ENCODE results near the gene ATP5F1D.
A peak's percentile ranks its signal among the peaks of the same experiment; 100 is the strongest.

The ATP5F1D gene

DNA sequence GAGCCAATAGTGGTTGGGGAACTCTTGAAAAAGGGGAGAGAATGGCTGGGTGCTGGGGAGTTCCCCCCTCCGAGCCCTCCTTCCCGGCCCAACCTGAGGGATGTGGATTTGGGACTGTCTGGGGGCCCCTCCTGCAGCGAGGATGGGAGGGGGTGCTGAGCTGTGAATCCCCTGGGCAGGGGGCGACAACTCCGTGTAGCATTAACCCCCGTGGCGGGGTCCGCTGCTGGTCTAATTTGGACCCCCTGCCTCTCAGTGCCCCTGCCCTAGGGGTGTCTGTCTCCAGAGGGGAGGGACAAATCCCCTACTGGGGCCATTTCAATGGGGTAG lies 16.6 kb downstream of the ATP5F1D start:
- DNase-seq (ENCODE audit: low read depth, low spot score): no peak

GRCh38 chr19:1258707-1259205 lies 17.2 kb downstream of the ATP5F1D start:
- no peak for DNase-seq (ENCODE audit: low read depth, low spot score)

GRCh38 chr19:1259206-1259875 lies 17.8 kb downstream of the ATP5F1D start:
- DNase-seq (ENCODE audit: low read depth, low spot score): no peak

GRCh38 chr19:1259876-1260748 lies 18.6 kb downstream of the ATP5F1D start:
- no peak for DNase-seq (ENCODE audit: low read depth, low spot score)

DNA sequence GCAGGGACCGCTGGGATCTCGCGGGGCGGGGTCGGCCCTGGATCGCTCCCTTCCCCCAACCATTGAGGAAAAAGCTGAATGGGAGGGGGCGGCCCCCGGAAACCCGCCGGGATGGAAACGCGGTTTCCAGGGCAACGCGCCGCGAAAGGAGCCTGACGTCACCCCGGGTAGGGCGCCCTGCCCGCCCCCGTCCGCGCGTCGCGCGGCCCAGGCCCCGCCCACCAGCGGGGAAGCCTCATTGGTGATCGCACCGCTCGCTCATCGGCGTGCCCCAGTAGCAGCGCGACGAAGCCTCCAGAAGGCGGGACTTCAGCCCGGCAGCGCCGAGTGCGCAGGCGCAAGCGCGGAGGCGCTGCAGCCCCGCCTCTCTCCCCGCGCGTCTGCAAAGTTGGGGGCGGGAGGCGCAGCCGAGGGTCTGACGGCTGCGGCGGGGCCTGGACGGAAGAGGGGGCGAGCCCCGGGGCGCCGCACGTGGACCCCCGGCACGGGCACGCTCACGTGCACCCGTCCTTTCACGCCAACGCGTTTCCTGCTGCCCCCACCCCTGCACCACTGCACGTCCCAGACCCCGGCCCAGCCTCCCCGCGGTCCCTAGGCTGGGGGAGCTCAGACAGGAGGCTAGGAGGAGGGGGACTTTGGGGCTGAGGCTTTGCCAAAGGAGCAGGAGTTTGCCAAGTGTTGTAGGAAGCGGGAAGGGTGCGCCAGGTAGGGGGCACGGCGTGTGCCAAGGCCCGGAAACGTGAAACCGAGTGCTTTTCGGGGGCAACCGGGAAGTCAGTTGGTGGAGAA lies 19.4 kb downstream of the ATP5F1D start:
- DNase-seq (ENCODE audit: low read depth, low spot score): peak; percentile 92

DNA sequence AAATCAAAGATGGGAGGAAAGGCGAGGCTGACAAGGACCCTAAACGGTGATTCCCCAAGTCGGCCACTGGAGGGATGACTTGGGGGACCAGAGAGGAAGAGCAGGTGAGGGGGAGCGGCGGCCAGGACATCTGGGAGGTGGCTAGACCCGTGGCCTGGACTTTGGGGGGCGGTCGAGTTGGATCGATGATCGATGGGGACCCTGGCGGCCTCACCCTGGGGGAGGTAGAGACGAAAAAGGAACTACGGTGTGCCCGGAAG lies 19.9 kb downstream of the ATP5F1D start:
- DNase-seq (ENCODE audit: low read depth, low spot score): no peak

GRCh38 chr19:1261798-1262622 lies 20.5 kb downstream of the ATP5F1D start:
- DNase-seq (ENCODE audit: low read depth, low spot score): no peak

DNA sequence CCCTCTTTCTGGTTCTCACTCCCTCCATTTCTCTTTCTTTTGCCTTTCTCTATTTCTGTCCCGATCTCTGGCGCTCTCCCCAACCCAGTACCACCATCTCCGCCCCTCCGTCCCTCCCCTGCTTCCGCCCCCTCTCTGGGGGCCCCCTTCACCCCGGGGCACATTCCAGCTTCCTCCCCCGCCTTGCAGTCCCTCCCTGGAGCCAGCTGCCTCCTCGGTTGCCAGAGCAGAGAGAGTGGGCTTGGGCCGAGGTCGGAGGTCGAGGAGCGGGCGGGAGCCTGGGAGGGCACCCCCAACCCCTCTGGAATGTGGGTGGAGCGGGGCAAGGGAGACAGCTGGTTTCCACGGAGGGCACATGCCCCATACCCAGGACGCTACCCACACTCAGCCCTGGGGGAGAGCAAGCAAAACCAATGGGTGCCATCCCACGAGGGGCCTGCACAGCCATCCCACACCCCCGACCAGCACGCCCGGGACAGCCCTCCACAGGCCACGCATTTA lies 21.1 kb downstream of the ATP5F1D start:
- no peak for DNase-seq (ENCODE audit: low read depth, low spot score)

DNA sequence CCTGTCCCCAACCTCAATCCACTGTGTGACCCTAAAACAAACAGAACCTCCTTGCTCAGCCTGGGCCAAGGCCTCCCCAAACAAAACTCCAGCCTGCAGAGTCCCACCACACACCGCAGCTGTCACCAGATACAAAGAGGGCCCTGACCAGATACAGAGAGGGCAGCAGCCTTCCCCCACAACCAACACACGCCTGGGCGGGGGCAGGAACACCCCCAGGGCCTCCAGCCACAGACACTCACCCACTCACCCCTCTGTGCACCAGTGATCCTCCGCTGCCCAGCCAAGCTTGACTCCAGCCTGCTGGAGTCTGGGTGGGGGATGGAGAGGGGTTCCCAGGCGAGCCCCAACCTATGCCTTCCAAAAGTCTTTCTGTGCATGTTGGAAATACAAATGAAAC lies 21.6 kb downstream of the ATP5F1D start:
- DNase-seq (ENCODE audit: low read depth, low spot score): no peak

DNA sequence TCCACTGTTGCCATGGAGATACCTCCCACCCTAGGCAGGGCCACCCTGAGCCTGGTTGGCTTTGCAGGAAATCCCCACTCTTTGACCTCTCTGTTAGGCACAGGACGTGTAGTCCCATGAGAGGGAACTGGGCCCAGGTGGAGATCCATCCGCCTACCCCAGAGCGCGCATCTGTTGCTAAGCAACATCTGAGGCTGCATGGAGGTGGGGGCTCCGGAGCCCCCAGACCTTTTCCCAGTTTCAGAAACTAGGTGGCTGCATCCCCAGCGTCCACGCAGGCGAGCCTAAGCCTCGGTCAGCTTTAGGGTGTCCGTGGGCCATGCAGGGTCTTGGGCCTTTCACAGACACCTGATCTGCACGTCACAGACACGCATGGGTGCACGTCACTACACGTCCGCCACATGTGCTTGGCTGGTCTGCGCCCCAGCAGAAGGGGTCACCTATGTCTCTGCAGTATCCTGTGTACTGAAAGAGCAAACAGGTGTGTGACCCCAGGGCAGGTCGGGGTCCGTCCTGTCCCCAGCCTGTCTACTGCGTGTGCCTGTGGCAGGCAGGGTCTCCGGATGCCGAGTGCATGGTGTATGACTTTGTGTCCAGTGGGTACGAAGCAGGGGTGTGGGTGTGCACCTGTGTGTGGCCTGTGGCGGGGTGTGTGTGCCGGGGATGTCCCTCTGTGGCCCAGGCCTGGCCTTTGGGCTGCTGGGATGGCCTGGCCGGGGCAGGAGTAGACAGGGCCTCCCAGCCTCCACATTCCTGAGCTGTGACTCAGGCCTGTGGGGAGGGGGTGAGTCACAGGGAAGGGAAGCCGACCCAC lies 23.5 kb downstream of the ATP5F1D start:
- no peak for DNase-seq (ENCODE audit: low read depth, low spot score)

DNA sequence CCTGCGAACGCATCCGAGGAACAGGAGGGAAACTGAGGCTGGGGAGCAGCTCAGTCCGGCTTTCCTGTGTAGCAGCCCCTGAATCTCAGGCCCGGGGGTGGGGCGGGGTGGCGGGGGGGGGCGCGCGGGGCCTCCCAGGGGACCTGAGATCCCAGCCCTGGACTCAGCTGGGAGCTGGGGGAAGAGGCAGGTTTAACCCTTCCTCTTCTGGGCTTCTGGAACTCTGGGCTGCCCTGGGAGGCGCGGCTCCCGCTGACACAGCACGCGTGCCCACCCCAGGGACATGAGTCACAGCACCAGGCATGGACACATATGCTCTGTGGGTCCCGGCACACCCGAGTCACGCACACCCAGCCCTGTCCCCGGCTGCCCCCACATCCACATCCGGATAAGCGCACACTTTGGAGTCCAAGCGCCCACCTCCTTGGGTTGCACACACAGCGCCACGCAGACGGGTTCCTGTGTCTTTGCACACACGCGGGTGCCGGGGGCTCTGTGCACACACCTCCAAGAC lies 24.1 kb downstream of the ATP5F1D start:
- DNase-seq (ENCODE audit: low read depth, low spot score): no peak

DNA sequence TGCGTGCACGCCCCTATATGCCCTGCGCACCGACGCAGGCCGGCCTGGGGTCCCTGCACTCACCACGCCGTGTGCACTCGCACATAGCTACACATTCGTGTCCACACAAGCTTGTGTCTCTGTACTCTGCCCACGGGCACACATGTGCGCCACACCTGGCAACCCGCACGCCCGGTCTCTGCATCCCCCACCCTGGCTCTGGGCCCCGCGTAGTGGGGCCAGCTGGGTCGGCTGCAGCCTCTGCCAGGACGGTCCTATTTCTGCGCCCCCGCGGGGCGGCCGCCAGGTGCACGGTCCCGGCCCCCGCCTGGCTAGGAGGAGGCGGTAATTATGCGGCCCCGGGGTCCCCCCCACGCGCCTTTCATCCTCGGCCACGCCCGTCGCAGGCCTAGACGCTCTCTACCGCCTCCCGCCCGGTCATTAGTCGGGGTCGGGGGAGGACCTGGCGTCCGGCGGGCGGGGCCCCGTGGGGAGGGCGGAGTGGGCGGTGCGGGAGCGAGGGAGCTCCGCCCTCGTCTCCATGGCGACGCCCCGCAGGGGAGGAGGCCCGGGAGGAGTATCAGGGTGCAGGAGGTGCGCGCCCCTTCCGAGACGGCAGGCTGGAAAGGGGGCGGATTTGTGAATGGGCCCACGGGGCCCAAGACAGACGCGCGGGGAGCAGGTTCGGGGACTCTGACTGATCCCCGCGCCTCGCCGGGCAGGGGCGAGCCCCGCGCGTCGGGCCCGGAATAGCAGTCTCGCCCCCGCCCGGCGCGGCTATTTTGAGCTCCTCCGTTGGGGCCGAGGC lies 24.8 kb downstream of the ATP5F1D start:
- no peak for DNase-seq (ENCODE audit: low read depth, low spot score)

DNA sequence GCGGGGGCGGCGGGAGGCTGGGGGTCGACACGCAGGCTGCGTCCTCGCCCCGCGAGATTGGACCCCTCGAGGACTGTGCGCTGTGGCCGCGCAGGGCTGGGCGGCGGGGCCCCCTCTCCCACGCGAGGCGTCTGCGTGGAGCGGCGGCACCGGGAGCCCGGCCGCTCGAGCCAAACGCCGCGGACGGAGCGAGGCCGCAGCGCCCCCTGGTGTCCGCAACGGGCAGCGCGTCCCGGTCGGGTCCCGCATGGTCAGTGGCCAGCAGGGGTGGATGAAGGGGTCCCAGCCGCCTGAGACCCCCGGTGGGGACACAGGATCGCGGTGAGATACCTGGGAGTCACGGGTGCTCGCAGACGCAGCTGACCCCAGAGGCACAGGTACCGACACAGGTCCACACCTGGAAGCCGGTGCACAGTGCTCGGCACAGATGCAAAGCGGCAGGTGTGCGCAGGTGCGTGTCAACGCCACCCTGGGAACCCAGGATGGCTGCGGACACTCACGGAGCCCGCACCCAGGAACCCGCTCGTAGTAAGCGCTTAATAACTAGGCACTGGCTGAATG lies 25.4 kb downstream of the ATP5F1D start:
- DNase-seq (ENCODE audit: low read depth, low spot score): no peak

DNA sequence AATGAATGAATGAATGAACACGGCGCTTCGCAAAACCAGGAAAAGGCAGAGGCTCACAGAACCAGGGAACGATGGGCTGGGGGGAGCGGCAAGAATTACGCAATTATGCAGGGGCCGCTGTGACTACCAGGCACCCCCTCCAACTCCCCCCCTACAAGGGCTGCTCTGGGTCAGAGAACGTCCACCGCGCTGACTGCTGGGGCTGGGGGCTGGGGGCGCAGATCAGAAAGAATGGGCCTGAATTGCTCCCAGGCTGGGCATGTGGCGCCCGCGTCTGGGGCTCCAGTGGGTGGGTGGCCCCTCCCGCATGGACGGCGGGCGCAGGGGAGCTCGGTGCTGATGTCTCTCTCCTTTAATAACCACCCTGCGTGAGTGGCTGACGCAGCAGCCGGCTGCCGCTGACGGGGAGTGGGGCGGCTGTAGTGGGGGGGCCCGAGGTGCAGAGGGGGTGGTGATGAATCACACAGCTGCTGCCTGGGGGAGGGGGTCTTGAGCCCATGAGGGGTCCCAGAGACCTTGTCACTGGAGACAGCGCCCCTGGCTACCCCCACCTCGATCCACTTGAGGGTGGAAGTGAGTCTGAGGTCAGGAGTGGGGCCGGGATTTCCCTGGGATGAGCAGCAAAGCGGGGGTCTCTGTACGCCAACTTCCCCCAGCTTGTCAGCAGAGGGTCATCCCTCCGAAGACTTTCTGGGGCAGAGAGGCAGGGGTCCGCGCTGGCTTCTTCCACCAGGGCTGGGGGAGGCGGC lies 26.1 kb downstream of the ATP5F1D start:
- no peak for DNase-seq (ENCODE audit: low read depth, low spot score)

DNA sequence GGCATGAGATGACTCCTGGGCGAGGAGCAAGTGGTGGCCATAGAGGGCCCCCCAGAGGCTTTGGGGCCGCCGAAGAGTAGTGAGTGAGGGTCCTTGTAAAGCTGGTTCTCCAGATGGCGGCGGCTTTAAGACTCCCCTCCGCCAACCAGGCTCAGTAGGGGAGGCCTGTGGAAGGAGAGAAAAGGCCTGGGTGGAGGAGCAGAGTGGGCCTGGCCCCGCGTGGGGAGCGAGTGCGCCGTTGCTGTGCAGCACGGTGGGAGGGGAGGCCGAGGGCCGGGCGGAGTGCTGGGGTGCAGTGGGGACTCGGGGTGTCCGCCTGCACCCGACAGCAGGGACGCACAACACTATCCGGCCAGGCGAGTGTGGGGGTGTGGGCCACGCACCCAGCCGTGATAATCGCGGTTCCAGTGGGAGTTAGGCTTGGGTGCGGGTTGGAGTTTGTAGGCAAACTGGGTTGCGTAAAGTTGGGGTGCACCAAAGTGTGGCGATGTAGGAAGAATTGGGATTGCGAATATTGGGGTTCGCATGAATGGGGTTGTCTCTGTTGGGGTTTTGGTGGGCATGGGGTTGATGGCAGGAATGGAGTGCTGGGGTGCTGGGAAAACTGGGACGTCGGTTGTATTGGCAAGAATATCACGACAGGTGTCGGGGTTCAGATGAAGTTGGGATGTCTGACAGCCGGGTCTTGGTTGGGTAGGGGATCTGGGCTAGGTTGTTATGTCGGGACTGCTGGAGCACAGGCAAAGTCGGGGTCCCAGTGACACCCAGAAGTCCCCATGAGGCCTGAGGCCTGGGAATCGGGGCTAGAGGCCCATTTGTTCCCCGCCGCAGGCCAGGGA lies 26.9 kb downstream of the ATP5F1D start:
- no peak for DNase-seq (ENCODE audit: low read depth, low spot score)

DNA sequence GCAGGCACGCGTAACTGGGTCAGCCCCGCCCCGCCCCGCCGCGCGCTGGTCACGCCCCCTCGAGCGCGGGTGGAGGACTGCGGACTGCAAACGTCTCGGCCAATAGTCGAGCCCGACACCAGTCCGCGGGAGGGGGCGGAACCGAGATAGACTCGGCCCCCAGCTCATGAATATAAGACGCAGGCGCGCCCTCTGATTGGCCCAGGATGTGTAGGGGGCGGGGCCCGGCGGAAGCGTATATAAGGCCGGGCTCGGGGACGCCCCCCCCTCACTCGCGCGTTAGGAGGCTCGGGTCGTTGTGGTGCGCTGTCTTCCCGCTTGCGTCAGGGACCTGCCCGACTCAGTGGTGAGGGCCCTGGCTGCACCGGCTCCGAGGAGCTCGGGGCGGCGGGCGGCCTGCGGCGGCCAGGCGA lies 27.5 kb downstream of the ATP5F1D start, which contains the start of gene CIRBP:
TSS of gene CIRBP (plus strand) at position 268 of the 413 bp plus-strand sequence. CDS start 1,602 bp downstream, outside the sequence.
- peak; percentile 97 for DNase-seq (ENCODE audit: low read depth, low spot score)

GRCh38 chr19:1269478-1270212 lies 28.1 kb downstream of the ATP5F1D start:
- DNase-seq (ENCODE audit: low read depth, low spot score): no peak

Measured in smooth muscle cell of the brain vasculature (primary cell).